ENCODE data around the gene ADORA1. TPM values are rescaled to one million over a fixed set of nuclear protein-coding genes. Genes with fewer than 3 reads are reported as not detected.
A peak's percentile ranks its signal among the peaks of the same experiment; 100 is the strongest.

The ADORA1 gene
- polyA plus RNA-seq, 6 donors from 2014 or later: not detected

DNA sequence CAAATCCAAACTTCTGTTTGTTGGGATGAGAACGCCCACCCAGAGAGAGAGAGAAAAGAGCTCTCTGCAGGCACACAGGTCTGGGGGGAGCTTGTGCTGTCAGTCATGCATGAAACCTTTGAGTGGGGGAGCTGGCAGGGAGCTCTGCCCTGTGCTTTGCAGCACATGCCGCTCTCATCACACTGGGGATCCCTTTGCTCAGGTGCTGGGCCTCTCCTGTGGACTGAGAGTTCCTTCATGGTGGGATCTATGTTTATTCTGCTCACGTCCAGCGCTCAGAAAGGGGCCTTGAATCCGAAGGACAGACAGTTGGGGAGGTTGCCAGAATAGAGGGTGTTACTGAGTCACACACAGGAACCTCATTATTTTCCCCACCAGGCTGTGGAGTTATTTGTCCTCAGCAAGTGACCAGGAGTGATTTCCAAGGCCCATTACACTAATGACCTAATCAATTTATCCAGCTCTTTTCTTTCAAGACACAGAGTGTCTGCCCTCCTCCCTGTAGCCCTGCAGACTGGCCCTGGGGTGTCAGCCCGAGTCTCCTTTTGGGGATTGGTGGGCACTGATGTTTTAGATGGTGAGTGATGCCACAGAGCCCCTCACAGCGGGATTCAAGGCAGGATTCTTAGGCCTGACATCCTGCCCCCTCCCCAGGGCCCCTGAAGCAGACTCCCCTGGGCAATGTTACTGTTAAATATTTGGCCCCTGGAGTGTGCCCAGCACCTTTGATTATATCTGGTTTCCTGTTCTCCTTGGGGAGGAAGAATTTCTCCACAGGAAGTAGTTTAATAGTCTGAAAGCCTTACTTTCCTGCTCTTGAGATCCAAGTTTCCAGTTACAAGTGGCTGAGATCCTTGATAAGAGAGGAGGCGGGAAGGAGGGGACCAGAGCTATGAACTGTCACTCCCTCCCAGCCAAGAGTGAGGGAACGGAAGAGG, 25.8 kb downstream of the ADORA1 start:
- DNase-seq (no peak), ATAC-seq (ENCODE audit: low read depth in 2 of 2) (no peak)
- H3K36me3 Mint-ChIP-seq: no peaks in the 10 kb centered on the region
- no peak overlapping the region for H3K27ac Mint-ChIP-seq
- H3K4me1 Mint-ChIP-seq: no peaks in the 10 kb centered on the region
- no peak overlapping the region for H3K4me3 Mint-ChIP-seq
- H3K9me3 Mint-ChIP-seq: peaks cover 0 to 6% (median 3%) of the 10 kb centered on the region in 7 donors
- H3K27me3 Mint-ChIP-seq: peaks cover 0 to 12% (median 4%) of the 10 kb centered on the region in 3 donors

DNA sequence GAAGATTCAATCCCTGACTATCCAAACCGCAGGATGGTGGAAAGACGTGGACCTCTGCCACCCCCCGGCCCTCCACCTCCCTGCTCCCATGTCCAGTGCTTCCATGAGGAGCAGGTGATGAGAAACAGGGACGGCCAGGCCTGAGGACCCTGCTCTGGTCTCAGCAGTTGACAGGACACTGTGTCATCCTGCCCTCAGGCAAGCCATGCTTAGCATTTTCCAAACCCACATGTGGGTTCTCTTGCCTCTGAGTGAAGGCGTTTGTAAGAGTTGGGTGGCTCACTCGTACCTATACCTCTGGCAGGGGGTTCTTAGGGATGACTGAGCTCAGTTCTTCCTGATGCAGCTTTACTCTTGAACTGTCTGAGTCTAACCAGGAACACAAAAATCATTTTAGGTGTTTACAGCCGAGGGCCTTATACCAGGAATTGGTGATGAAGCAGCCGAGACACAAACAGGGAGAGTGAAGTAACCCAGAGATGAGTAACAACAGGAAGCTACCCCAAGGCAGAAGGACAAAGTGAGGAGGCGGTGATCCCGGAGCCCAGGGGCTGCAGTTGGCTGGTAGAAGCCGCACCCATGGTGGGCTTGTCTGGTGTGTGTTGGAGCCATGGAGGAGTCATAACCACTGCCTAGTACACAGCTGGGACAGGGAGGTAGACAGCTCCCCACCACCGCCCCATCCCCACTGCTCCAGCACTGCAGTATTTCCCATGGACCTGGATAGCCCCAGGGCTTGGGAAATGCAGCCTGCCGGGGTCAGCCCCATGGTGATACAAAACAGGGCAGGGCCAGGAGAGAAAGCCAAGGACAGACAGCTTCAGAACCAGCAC, 26.7 kb downstream of the ADORA1 start:
- DNase-seq (no peak), ATAC-seq (ENCODE audit: low read depth in 2 of 2) (no peak)
- Mint-ChIP-seq H3K9me3 (peaks cover 0 to 15% (median 9%) of the 10 kb centered on the region in 7 donors), H3K27ac (no peak overlapping the region), H3K4me1 (no peaks in the 10 kb centered on the region), H3K36me3 (no peaks in the 10 kb centered on the region), H3K4me3 (no peak overlapping the region), H3K27me3 (peaks cover 0 to 12% (median 9%) of the 10 kb centered on the region in 3 donors)

DNA sequence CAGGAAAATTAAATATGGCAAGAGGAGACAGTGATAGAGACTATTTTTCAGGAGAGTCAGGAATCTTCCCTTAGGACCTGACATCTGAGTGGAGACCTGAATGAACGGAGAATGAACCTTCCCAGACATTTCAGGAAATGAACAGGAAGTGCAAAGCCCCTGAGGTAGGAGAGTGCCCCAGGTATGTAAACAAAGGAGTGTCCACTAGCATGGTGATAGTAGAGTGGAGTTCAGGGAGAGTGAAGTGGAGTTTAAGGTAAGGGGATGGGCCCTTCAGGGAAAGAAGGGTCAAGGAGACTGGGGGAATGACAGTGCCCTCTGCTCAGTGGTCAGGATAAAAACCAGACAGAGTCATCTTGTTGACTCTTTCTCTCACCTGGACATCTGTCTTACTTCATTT, 28.8 kb downstream of the ADORA1 start:
- no peak for DNase-seq
- peaks cover 0 to 18% (median 9%) of the 10 kb centered on the region in 7 donors for H3K9me3 Mint-ChIP-seq
- H3K27ac Mint-ChIP-seq: no peak overlapping the region
- ATAC-seq (ENCODE audit: low read depth in 2 of 2): no peak
- H3K36me3 Mint-ChIP-seq: no peaks in the 10 kb centered on the region
- peaks cover 7 to 16% (median 14%) of the 10 kb centered on the region in 3 donors for H3K27me3 Mint-ChIP-seq
- H3K4me1 Mint-ChIP-seq: no peaks in the 10 kb centered on the region
- H3K4me3 Mint-ChIP-seq: no peak overlapping the region

GRCh38 chr1:203158423-203158822, 30.9 kb downstream of the ADORA1 start:
- no peak for ATAC-seq (ENCODE audit: low read depth in 2 of 2)
- Mint-ChIP-seq H3K27ac (no peak overlapping the region), H3K9me3 (peaks cover 0 to 18% (median 9%) of the 10 kb centered on the region in 7 donors), H3K27me3 (peaks cover 7 to 31% (median 26%) of the 10 kb centered on the region in 3 donors), H3K4me1 (no peaks in the 10 kb centered on the region), H3K4me3 (no peak overlapping the region), H3K36me3 (no peaks in the 10 kb centered on the region)
- no peak for DNase-seq

GRCh38 chr1:203158960-203159665, 31.6 kb downstream of the ADORA1 start:
- no peak overlapping the region for H3K4me3 Mint-ChIP-seq
- DNase-seq (no peak), ATAC-seq (ENCODE audit: low read depth in 2 of 2) (no peak)
- H3K27me3 Mint-ChIP-seq: peaks cover 10 to 35% (median 28%) of the 10 kb centered on the region in 3 donors
- H3K27ac Mint-ChIP-seq: peak overlapping the region in 1 of 6 donors; percentile 46
- H3K36me3 Mint-ChIP-seq: no peaks in the 10 kb centered on the region
- no peaks in the 10 kb centered on the region for H3K4me1 Mint-ChIP-seq
- peaks cover 0 to 18% (median 9%) of the 10 kb centered on the region in 7 donors for H3K9me3 Mint-ChIP-seq

DNA sequence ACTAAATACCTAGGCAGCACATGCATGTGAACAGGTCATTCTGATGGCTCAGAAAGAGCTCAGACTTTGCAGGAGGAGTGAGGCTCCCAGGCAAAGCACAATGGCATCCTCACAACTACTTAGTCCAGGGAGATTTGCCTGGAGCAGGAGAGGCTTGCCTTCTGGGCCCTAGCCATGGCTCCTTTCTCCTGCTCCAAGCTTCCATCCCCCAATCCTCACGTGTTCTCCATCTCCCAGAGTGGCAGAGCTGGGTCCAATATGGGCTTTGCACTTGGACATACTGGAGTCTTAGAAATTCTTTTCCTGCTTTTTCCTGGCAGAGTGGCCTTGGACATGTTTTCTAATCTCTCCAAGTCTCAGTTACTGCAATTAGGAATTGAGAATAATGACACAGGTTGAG, 32.3 kb downstream of the ADORA1 start:
- no peaks in the 10 kb centered on the region for H3K4me1 Mint-ChIP-seq
- H3K4me3 Mint-ChIP-seq: no peak overlapping the region
- H3K27me3 Mint-ChIP-seq: peaks cover 16 to 39% (median 27%) of the 10 kb centered on the region in 3 donors
- DNase-seq: no peak
- no peaks in the 10 kb centered on the region for H3K36me3 Mint-ChIP-seq
- no peak overlapping the region for H3K27ac Mint-ChIP-seq
- ATAC-seq (ENCODE audit: low read depth in 2 of 2): no peak
- H3K9me3 Mint-ChIP-seq: peaks cover 0 to 18% (median 9%) of the 10 kb centered on the region in 7 donors

DNA sequence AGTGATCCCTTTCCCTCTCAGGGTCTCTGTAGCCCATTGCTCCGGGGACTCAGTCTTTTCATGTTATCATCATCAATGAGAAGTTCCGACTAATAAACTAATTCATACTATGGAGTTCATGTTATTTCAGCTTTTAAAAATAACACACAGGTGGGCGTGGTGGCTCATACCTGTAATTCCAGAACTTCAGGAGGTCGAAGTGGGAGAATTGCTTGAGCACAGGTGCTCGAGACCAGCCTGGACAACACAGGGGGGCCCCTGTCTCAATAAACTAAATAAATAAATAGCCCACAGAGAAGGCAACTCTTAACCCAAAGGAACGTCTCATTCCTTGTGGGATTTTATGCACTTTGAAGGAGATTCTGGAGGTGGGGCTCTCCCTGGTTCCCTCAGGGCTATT, 33.6 kb downstream of the ADORA1 start:
- no peak overlapping the region for H3K4me3 Mint-ChIP-seq
- ATAC-seq (ENCODE audit: low read depth in 2 of 2) (no peak), DNase-seq (no peak)
- peaks cover 23 to 50% (median 28%) of the 10 kb centered on the region in 3 donors for H3K27me3 Mint-ChIP-seq
- no peak overlapping the region for H3K27ac Mint-ChIP-seq
- H3K9me3 Mint-ChIP-seq: peaks cover 0 to 18% (median 9%) of the 10 kb centered on the region in 7 donors
- H3K36me3 Mint-ChIP-seq: no peaks in the 10 kb centered on the region
- no peaks in the 10 kb centered on the region for H3K4me1 Mint-ChIP-seq

DNA sequence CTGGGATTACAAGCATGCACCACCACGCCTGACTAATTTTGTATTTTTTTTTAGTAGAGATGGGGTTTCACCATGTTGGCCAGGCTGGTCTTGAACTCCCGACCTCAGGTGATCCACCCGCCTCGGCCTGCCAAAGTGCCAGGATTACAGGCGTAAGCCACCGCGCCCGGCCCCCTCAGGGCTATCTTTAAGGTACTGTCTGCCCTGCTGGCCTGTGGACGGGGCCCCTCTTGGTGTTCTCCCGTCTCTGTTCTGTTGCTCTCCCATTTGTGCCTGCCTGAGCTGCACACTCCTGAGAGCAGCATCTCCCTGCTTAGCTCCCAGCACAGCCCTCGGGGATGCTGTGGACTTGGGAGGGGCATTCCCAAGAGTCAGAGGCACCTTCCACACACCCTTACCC, 34.2 kb downstream of the ADORA1 start:
- DNase-seq: no peak
- no peak for ATAC-seq (ENCODE audit: low read depth in 2 of 2)
- H3K9me3 Mint-ChIP-seq: peaks cover 0 to 18% (median 9%) of the 10 kb centered on the region in 7 donors

GRCh38 chr1:203162403-203162802, 34.9 kb downstream of the ADORA1 start:
- Mint-ChIP-seq H3K27me3 (peaks cover 19 to 53% (median 33%) of the 10 kb centered on the region in 3 donors), H3K9me3 (peaks cover 0 to 18% (median 9%) of the 10 kb centered on the region in 7 donors)

More for the DNA sequence above, 34.2 kb downstream of the ADORA1 start:
- no peak overlapping the region for H3K4me3 Mint-ChIP-seq
- no peaks in the 10 kb centered on the region for H3K4me1 Mint-ChIP-seq
- H3K27ac Mint-ChIP-seq: no peak overlapping the region
- H3K27me3 Mint-ChIP-seq: peaks cover 23 to 53% (median 33%) of the 10 kb centered on the region in 3 donors
- no peaks in the 10 kb centered on the region for H3K36me3 Mint-ChIP-seq

DNA sequence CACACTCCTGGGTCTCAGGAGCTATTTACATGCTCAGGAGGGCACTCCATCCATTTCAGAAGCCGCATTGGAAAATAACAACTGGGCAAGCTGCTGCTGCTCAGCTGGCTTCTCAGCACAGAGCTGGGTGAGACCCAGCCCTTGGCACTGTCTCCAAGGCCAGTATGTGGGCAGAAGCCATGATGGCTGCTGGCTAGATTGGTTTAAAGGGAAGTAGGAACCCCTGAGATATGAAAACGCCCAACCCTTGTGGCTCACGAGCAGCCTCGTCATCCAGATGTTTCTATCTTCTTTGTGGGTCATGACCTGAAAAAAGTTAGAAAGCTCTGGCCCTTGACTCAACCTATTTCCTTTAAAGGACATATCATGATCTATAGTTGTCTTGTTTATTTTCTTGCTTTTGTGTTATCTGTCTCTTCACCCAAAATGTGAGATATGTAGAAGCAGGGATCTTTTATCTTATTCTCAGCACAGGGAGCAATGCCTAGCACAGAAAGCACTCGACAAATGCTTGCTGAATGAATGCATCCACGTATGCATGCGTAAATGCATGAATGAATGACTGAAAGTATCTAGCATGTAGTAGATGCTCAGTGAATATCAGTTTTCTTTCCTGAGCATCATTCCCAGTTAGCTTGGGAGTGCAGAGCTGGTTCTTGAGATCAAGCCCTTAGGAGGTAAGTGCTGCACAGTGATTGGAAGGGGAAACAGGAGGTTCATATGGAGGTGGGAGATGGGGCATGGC, 36.5 kb downstream of the ADORA1 start:
- Mint-ChIP-seq H3K27me3 (peaks cover 19 to 44% (median 33%) of the 10 kb centered on the region in 3 donors), H3K4me3 (no peak overlapping the region), H3K9me3 (peaks cover 0 to 6% (median 2%) of the 10 kb centered on the region in 7 donors), H3K27ac (no peak overlapping the region), H3K36me3 (no peaks in the 10 kb centered on the region), H3K4me1 (peaks cover 0 to 8% (median 7%) of the 10 kb centered on the region in 3 donors)
- no peak for ATAC-seq (ENCODE audit: low read depth in 2 of 2)
- DNase-seq: no peak

More at GRCh38 chr1:203162403-203162802, 34.9 kb downstream of the ADORA1 start:
- Mint-ChIP-seq H3K4me1 (peaks cover 0 to 3% (median 3%) of the 10 kb centered on the region in 3 donors), H3K4me3 (no peak overlapping the region), H3K27ac (no peak overlapping the region), H3K36me3 (no peaks in the 10 kb centered on the region)
- no peak for DNase-seq
- ATAC-seq (ENCODE audit: low read depth in 2 of 2): no peak

- Mint-ChIP-seq H3K4me1 (peaks cover 0 to 8% (median 7%) of the 10 kb centered on the region in 3 donors), H3K4me3 (no peak overlapping the region), H3K27ac (no peak overlapping the region), H3K36me3 (no peaks in the 10 kb centered on the region), H3K27me3 (peaks cover 19 to 44% (median 33%) of the 10 kb centered on the region in 3 donors), H3K9me3 (no peaks in the 10 kb centered on the region)
- DNase-seq (no peak), ATAC-seq (ENCODE audit: low read depth in 2 of 2) (no peak)
Measured at GRCh38 chr1:203165101-203165799, 37.7 kb downstream of the ADORA1 start.

DNA sequence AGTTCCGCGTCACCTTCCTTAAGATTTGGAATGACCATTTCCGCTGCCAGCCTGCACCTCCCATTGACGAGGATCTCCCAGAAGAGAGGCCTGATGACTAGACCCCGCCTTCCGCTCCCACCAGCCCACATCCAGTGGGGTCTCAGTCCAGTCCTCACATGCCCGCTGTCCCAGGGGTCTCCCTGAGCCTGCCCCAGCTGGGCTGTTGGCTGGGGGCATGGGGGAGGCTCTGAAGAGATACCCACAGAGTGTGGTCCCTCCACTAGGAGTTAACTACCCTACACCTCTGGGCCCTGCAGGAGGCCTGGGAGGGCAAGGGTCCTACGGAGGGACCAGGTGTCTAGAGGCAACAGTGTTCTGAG, 38.3 kb downstream of the ADORA1 start:
- Mint-ChIP-seq H3K36me3 (no peaks in the 10 kb centered on the region), H3K9me3 (no peaks in the 10 kb centered on the region), H3K27ac (no peak overlapping the region), H3K27me3 (peaks cover 19 to 44% (median 31%) of the 10 kb centered on the region in 3 donors), H3K4me3 (no peak overlapping the region), H3K4me1 (peaks cover 0 to 8% (median 7%) of the 10 kb centered on the region in 3 donors)
- no peak for DNase-seq
- ATAC-seq (ENCODE audit: low read depth in 2 of 2): no peak

All from naive B cell (primary cell).